Measurements from ENCODE around the gene SH3RF3. TPM values are rescaled to one million over a fixed set of nuclear protein-coding genes. Genes with fewer than 3 reads are reported as not detected.

SH3RF3 gene
- total RNA-seq, 2 donors from 2014 or later = 1.3 to 2.5 TPM

DNA sequence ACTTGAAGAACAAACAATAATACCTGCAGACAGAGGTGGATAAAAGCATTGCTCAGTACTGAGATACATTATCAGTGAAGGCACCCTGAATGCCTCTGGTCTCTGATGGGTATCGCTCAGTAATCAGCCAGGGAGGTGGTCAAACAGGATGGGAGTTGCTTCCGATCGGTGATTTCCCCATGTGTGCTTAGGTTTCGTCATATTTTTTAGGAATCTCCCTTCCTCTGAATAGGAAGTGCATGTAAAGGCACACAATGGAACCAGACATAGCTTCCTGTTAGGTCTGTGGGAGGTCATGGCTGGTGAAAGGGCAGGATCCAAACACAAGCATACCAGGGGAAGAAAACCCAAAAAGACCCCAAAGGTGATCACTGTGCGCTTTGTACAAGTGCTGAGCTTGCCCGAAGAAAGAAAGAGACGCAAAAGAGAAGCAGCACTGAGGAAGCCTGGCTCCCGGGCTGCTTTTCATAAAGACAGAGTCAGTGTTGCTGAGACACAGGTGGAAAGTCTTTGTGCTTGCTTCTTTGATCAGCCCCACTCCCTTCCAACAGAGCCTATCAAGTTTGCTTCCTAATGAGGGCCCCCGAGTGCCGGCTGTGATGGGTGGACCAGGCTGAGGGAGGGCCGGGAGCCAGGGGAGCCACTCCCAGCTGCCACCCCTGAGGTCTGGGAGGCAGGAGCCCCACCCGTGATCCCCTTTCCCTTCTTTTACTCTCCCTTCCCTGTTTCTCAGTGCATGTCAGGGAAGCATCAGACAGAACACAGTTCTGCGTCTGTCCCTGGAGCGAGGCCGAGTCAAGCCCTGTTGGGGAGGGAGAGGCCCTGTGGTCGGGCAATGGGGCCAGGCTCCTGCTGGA is 138.2 kb downstream of the SH3RF3 start:
- Histone ChIP-seq H3K27ac (no peak overlapping the region), H3K9me3 (no peaks in the 10 kb centered on the region), H3K36me3 (no peaks in the 10 kb centered on the region), H3K27me3 (no peaks in the 10 kb centered on the region), H3K9ac (ENCODE audit: low read depth in 2 of 2, low read length in 2 of 2) (no peak overlapping the region), H3K4me1 (no peaks in the 10 kb centered on the region), H3K4me3 (no peak overlapping the region)
- DNase-seq = no peak
- TF ChIP-seq, protein P1, sequence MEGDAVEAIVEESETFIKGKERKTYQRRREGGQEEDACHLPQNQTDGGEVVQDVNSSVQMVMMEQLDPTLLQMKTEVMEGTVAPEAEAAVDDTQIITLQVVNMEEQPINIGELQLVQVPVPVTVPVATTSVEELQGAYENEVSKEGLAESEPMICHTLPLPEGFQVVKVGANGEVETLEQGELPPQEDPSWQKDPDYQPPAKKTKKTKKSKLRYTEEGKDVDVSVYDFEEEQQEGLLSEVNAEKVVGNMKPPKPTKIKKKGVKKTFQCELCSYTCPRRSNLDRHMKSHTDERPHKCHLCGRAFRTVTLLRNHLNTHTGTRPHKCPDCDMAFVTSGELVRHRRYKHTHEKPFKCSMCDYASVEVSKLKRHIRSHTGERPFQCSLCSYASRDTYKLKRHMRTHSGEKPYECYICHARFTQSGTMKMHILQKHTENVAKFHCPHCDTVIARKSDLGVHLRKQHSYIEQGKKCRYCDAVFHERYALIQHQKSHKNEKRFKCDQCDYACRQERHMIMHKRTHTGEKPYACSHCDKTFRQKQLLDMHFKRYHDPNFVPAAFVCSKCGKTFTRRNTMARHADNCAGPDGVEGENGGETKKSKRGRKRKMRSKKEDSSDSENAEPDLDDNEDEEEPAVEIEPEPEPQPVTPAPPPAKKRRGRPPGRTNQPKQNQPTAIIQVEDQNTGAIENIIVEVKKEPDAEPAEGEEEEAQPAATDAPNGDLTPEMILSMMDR (IDR thresholded peaks at IDR 0.05) = no peak
- intact Hi-C loops (cut with DNase I) = no loop called here

DNA sequence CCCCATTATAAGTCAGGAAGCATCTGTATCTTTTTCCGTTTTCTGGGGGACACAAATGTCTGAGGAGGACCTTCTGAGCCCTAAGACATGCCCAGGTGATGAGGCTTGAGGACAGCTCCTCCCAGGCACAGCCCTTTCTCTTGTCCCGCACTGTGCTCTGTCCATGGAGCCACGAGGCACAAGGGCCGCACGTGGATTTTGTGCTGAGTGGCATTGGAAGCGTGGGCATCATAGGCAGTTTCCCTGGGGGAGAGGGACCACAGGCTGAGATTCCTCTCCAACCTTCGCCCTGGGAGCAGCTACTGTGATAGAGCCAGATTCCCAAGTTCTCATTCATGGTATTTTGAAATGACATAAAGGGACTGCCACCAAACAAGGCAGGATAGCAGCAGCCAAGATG is 139.9 kb downstream of the SH3RF3 start:
- Histone ChIP-seq H3K9me3 (no peaks in the 10 kb centered on the region), H3K9ac (ENCODE audit: low read depth in 2 of 2, low read length in 2 of 2) (no peak overlapping the region), H3K27me3 (no peaks in the 10 kb centered on the region), H3K36me3 (no peaks in the 10 kb centered on the region), H3K4me3 (no peak overlapping the region), H3K4me1 (no peaks in the 10 kb centered on the region), H3K27ac (no peak overlapping the region)
- TF ChIP-seq, protein P1 (IDR thresholded peaks at IDR 0.05) = no peak
- intact Hi-C loops (cut with DNase I) = no loop called here
- DNase-seq = no peak

DNA sequence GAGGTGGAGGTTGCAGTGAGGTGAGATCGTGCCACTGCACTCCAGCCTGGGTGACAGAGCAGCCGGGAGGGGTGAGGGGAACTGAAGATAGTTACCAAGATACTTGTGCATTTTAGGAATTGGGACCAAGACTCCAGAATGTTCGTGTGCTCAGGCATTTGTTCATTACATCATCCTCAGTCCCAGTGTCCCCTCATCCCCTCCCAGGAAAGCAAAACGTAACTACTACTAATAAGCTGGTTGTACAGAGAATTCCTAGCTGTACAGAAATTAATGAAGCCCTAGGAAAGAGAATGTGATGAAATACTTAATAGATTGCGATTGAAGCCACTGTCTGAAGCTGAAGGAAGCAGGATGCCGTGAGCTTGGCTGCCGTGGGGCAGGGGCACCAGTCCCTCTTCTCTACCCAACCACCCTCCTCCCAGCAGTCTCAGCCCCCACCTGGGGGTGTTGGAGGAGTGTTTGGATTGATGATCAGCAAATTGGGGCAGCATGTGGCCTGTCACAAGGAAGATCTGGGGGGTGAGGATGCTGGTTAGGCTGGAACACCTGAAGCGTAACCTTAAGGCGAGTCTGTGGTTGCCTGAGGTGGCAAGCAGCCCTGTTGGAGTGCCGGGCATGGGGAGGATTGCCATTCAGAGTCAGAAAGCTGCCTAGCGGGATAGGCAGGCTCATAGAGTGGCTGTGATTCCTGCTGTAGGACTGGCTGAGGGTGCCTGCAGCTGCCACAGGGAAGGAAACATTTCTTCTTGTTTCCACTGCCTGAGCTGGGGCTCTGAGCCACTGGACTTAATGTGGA is 140.9 kb downstream of the SH3RF3 start:
- intact Hi-C loops (cut with DNase I) = no loop called here
- H3K4me3 ChIP-seq = no peak overlapping the region
- H3K4me1 ChIP-seq = no peaks in the 10 kb centered on the region
- H3K9ac ChIP-seq (ENCODE audit: low read depth in 2 of 2, low read length in 2 of 2) = no peak overlapping the region
- TF ChIP-seq, protein P1 (IDR thresholded peaks at IDR 0.05) = no peak
- no peaks in the 10 kb centered on the region for H3K36me3 ChIP-seq
- no peaks in the 10 kb centered on the region for H3K27me3 ChIP-seq
- H3K27ac ChIP-seq = no peak overlapping the region
- no peak for DNase-seq
- no peaks in the 10 kb centered on the region for H3K9me3 ChIP-seq

DNA sequence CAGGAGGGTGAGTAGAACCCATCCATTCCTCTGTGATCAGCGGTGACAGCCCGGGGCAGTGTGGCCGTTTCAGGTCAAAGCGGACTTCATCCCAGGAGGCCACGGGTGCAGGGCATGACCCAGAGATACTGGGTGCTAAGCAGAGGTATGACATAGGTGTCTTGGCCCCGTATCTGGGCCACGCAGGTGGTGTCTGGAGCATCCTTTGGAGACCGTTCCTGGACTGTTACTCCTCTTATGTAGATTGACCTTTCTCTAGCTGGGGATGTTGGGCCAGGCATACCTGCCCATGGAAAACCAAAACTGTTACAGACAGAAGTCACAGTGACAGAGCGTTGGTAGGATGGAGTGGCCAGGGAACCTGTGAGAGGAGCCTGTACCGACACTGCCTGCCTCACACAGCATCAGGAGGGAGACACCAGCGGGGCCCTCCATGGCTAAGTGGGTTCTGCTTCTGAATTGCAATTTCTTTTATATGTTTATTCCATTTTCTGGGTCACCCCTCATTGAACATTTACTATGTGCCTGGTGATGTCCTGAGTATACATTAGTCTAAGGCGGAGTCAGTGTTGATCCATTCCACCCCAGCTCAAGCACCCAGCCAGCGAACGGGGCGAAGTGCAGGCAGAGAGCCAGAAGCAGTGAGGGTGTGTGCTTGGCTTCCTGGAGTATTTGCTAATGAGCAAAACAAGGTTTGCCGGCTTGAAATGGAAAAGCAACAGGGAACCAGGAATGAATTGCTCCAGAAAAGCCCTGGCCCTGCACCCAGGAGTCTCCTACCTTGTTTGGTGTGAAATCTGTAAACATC is 141.7 kb downstream of the SH3RF3 start:
- Histone ChIP-seq H3K4me1 (no peaks in the 10 kb centered on the region), H3K27me3 (no peaks in the 10 kb centered on the region), H3K9me3 (no peaks in the 10 kb centered on the region), H3K9ac (ENCODE audit: low read depth in 2 of 2, low read length in 2 of 2) (no peak overlapping the region), H3K4me3 (no peak overlapping the region), H3K36me3 (no peaks in the 10 kb centered on the region), H3K27ac (no peak overlapping the region)
- DNase-seq = peak; percentile 54
- TF ChIP-seq, protein P1 (IDR thresholded peaks at IDR 0.05) = no peak
- intact Hi-C loops (cut with DNase I) = no loop called here

DNA sequence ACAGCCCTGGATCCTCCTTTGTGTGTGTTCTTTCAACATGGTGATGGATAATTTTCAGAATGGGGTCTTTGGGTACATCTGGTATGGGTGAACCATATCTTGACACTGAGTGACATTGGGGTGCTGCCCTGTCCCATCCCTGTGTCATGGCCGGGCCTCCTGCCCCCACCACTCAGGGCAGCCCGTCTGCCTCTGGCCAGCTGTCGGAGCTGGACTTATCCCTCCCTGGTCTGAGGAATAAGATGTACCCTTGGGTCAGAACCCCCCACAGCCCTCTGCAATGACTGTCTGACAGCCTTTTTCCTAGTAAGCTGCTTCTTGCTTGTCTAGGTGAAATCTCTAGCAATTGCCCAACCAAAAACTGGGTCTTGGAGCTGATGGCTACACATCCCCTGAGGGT is 142.9 kb downstream of the SH3RF3 start:
- Histone ChIP-seq H3K9me3 (no peaks in the 10 kb centered on the region), H3K4me3 (no peak overlapping the region), H3K9ac (ENCODE audit: low read depth in 2 of 2, low read length in 2 of 2) (no peak overlapping the region), H3K27me3 (no peaks in the 10 kb centered on the region), H3K27ac (no peak overlapping the region), H3K4me1 (no peaks in the 10 kb centered on the region), H3K36me3 (no peaks in the 10 kb centered on the region)
- DNase-seq = no peak
- intact Hi-C loops (cut with DNase I) = no loop called here
- TF ChIP-seq, protein P1 (IDR thresholded peaks at IDR 0.05) = no peak
